Prostate gland (tissue), 2 donors: ENCODE results near the gene SLC41A1.

Experiments used
- POLR2A ChIP-seq: fragments of 450-650 bp; IDR thresholded peaks from one replicate; pipeline ENCODE4 v1.6.1; 2016; ENCODE audit warnings: antibody characterized with exemption, mild to moderate bottlenecking
- POLR2AphosphoS5 ChIP-seq: sonication (generic); formaldehyde crosslinking; IDR thresholded peaks from one replicate; pipeline ENCODE4 v1.6.1; 2017; ENCODE audit warnings: antibody characterized with exemption
- TF ChIP-seq, protein P1 (sequence below), 4 experiments: fragments of 200-600 bp in 2 of 4; fragments of 450-650 bp in 2 of 4; sonication (generic) in 2 of 4; IDR thresholded peaks; 1 replicate in 3 of 4; 2 replicates in 1 of 4; pipeline ENCODE4 v1.5.1; 2016 to 2019; ENCODE audit warnings: antibody characterized with exemption in 4 of 4, mild to moderate bottlenecking in 2 of 4, moderate library complexity in 2 of 4

DNA sequence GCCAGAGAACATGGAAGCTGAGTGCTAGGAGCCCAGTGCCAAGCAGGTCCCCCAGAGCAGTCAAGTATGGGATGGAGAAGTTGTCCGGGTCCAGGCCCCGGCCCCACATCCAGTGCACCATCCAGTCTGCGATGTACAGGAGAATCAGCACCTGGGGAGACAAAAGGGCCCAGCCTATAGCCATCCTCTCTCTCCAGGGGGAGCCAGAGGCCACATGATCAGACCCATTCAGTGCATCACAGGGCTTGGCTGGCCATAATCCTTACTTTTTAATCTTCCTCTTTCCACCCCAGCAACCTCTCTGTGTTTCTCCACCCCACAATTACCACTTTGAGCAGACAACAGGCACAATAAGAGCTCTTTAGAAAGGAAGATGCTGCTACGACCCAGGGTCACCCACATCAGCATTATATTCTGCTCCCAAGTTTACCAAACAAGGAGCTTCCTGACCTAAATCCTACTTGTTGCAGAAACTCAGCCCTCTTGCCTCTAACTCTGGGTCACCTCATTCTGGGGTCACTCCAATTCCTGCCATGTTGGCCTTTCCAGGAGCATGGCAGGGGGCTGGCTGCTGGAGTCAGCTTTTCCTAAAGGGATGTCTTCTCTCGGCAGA is 21.3 kb downstream of the SLC41A1 start:
- TF ChIP-seq POLR2AphosphoS5 (no peak), POLR2A (no peak)
- TF ChIP-seq, protein P1, sequence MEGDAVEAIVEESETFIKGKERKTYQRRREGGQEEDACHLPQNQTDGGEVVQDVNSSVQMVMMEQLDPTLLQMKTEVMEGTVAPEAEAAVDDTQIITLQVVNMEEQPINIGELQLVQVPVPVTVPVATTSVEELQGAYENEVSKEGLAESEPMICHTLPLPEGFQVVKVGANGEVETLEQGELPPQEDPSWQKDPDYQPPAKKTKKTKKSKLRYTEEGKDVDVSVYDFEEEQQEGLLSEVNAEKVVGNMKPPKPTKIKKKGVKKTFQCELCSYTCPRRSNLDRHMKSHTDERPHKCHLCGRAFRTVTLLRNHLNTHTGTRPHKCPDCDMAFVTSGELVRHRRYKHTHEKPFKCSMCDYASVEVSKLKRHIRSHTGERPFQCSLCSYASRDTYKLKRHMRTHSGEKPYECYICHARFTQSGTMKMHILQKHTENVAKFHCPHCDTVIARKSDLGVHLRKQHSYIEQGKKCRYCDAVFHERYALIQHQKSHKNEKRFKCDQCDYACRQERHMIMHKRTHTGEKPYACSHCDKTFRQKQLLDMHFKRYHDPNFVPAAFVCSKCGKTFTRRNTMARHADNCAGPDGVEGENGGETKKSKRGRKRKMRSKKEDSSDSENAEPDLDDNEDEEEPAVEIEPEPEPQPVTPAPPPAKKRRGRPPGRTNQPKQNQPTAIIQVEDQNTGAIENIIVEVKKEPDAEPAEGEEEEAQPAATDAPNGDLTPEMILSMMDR (IDR thresholded peaks at IDR 0.05) = peak; percentile 31 to 81 (median 66)
